OCI-LY7 (cell line): ENCODE measurements around the gene TMTC1. TPM values are rescaled to one million over a fixed set of nuclear protein-coding genes. Genes with fewer than 3 reads are reported as not detected.

Source experiments
- BruUV-seq: library from RNA; stranded (reverse); fragments of 400-500 nt; replicated peaks from 2 replicates; lab custom pipeline; 2021; lab: Mats Ljungman, UMichigan
- CTCF ChIA-PET: fragments of 300-600 bp; sonication (Branson Sonifier 250); formaldehyde crosslinking; loops from one replicate; lab custom pipeline; 2022; ENCODE audit warnings: antibody characterized with exemption; ENCODE audit not compliant: unreplicated experiment; lab: Charles Lee
- POLR2A ChIA-PET: fragments of 300-600 bp; sonication (Branson Sonifier 250); formaldehyde crosslinking; loops from one replicate; lab custom pipeline; 2022; ENCODE audit warnings: antibody characterized with exemption; lab: Charles Lee
- DNase-seq: peaks from one replicate; pipeline ENCODE4 v3.0.0-alpha.2; 2015; ENCODE audit warnings: low spot score
- H2AFZ ChIP-seq: fragments of 200-600 bp; sonication (generic), shearing (Covaris generic); 2 replicates; pipeline ENCODE4 v1.6.1; 2014; ENCODE audit warnings: mild to moderate bottlenecking, antibody characterized with exemption, low read length, moderate library complexity
- H3K27ac ChIP-seq: fragments of 200-600 bp; sonication (generic); 2 replicates; pipeline ENCODE4 v1.5.1; 2014; ENCODE audit warnings: mixed run types, low read depth, mild to moderate bottlenecking, moderate library complexity, low read length, inconsistent platforms; ENCODE audit not compliant: poor library complexity, severe bottlenecking
- H3K36me3 ChIP-seq: fragments of 200-600 bp; sonication (generic); 2 replicates; pipeline ENCODE4 v1.6.1; 2014; ENCODE audit warnings: mild to moderate bottlenecking, antibody characterized with exemption, low read length, moderate library complexity, mixed read lengths; ENCODE audit not compliant: insufficient read depth
- H3K4me1 ChIP-seq: fragments of 200-600 bp; sonication (generic); 2 replicates; pipeline ENCODE4 v1.5.1; 2014; ENCODE audit warnings: mild to moderate bottlenecking, low read length; ENCODE audit not compliant: insufficient read depth, poor library complexity, severe bottlenecking
- H3K4me2 ChIP-seq: fragments of 200-600 bp; sonication (generic); 2 replicates; pipeline ENCODE4 v1.6.1; 2014; ENCODE audit warnings: mild to moderate bottlenecking, low read length
- H3K4me3 ChIP-seq: fragments of 200-600 bp; sonication (generic); 2 replicates; pipeline ENCODE4 v1.5.1; 2014; ENCODE audit warnings: mild to moderate bottlenecking, low read depth, low read length; ENCODE audit not compliant: poor library complexity, severe bottlenecking
- H3K79me2 ChIP-seq: fragments of 200-600 bp; sonication (generic); 2 replicates; pipeline ENCODE4 v1.6.1; 2016; ENCODE audit warnings: low read depth, mild to moderate bottlenecking, low read length, moderate library complexity, mixed read lengths; ENCODE audit not compliant: insufficient read depth
- H3K9me2 ChIP-seq: fragments of 200-600 bp; sonication (generic); 2 replicates; pipeline ENCODE4 v1.6.1; 2016; ENCODE audit warnings: mild to moderate bottlenecking, low read length, mixed read lengths; ENCODE audit not compliant: insufficient read depth
- H3K9me3 ChIP-seq: fragments of 200-600 bp; sonication (generic); 2 replicates; pipeline ENCODE4 v1.6.1; 2014; ENCODE audit warnings: mild to moderate bottlenecking, mixed run types, low read length, mixed read lengths
- H4K20me1 ChIP-seq: fragments of 200-600 bp; sonication (generic); 2 replicates; pipeline ENCODE4 v1.6.1; 2014; ENCODE audit warnings: mild to moderate bottlenecking, antibody characterized with exemption, low read length, moderate library complexity, mixed read lengths; ENCODE audit not compliant: insufficient read depth
- CTCF ChIP-seq: fragments of 200-600 bp; sonication (generic); conservative IDR thresholded peaks from 2 replicates; pipeline ENCODE4 v1.5.1; 2014; ENCODE audit warnings: mild to moderate bottlenecking, antibody characterized with exemption, low read length, moderate library complexity, mixed read lengths
- EZH2phosphoT487 ChIP-seq: fragments of 200-600 bp; sonication (generic); IDR thresholded peaks from 2 replicates; pipeline ENCODE4 v1.6.1; 2018; ENCODE audit warnings: low read depth, borderline replicate concordance, mild to moderate bottlenecking, mixed run types, antibody characterized with exemption, low read length, moderate library complexity, mixed read lengths
- intact Hi-C: fragments of 100-400 bp; cut with micrococcal nuclease; formaldehyde crosslinking; loops from one replicate; pipeline ENCODE4 v1.10.0; 2022; ENCODE audit not compliant: unreplicated experiment
- total RNA-seq, 2 experiments: library from RNA; depleted of rRNA in 1 of 2; stranded (reverse); fragments of >200 nt in 1 of 2; shearing (Covaris generic) in 1 of 2; gene quantifications; 2 replicates each; pipeline ENCODE4 v1.2.3, GENCODE V29; 2014 to 2022

The TMTC1 gene
- total RNA-seq, 2 experiments from 2014 or later: not detected

- Histone ChIP-seq H3K79me2 (no peaks in the 10 kb centered on the region), H3K27ac (no peak overlapping the region), H4K20me1 (no peaks in the 10 kb centered on the region), H3K4me2 (no peak overlapping the region), H3K9me3 (peaks cover 37% of the 10 kb centered on the region), H3K4me3 (no peak overlapping the region), H3K9me2 (no peaks in the 10 kb centered on the region), H3K4me1 (no peaks in the 10 kb centered on the region), H3K36me3 (no peaks in the 10 kb centered on the region), H2AFZ (no peak overlapping the region)
- DNase-seq: no peak
- no peak for TF ChIP-seq CTCF
- TF ChIP-seq EZH2phosphoT487: no peak
- CTCF ChIA-PET: no interaction called here
- no TSS peak for BruUV-seq
- intact Hi-C loops: no loop called here
- POLR2A ChIA-PET: no interaction called here
Measured at GRCh38 chr12:29794862-29795261, 11.1 kb upstream of the TMTC1 start.

GRCh38 chr12:29792853-29793252 is 9.1 kb upstream of the TMTC1 start:
- Histone ChIP-seq H3K4me1 (no peaks in the 10 kb centered on the region), H2AFZ (no peak overlapping the region), H3K27ac (no peak overlapping the region), H3K9me3 (peaks cover 37% of the 10 kb centered on the region), H3K4me2 (no peak overlapping the region), H3K36me3 (no peaks in the 10 kb centered on the region), H3K4me3 (no peak overlapping the region), H3K9me2 (no peaks in the 10 kb centered on the region), H3K79me2 (no peaks in the 10 kb centered on the region), H4K20me1 (no peaks in the 10 kb centered on the region)
- no peak for TF ChIP-seq EZH2phosphoT487
- TF ChIP-seq CTCF: no peak
- DNase-seq: no peak
- POLR2A ChIA-PET: no interaction called here
- BruUV-seq: no TSS peak
- intact Hi-C loops: no loop called here
- CTCF ChIA-PET: no interaction called here

- H3K9me3 ChIP-seq: peaks cover 37% of the 10 kb centered on the region
- H3K79me2 ChIP-seq: no peaks in the 10 kb centered on the region
- ChIA-PET POLR2A (no interaction called here), CTCF (no interaction called here)
- intact Hi-C loops: no loop called here
- H3K4me3 ChIP-seq: no peak overlapping the region
- H3K36me3 ChIP-seq: no peaks in the 10 kb centered on the region
- no peak overlapping the region for H3K4me2 ChIP-seq
- DNase-seq: no peak
- no peaks in the 10 kb centered on the region for H4K20me1 ChIP-seq
- no TSS peak for BruUV-seq
- H2AFZ ChIP-seq: no peak overlapping the region
- no peaks in the 10 kb centered on the region for H3K4me1 ChIP-seq
- no peak overlapping the region for H3K27ac ChIP-seq
- no peaks in the 10 kb centered on the region for H3K9me2 ChIP-seq
- TF ChIP-seq EZH2phosphoT487: no peak
- TF ChIP-seq CTCF: no peak
Measured at GRCh38 chr12:29792132-29792531, 8.4 kb upstream of the TMTC1 start.
